Left lung (tissue), 10 donors: ENCODE measurements around the gene CELSR3. TPM values are rescaled to one million over a fixed set of nuclear protein-coding genes. Genes with fewer than 3 reads are reported as not detected.

Experiments
- ATAC-seq: fragments of 200-7000 bp; cut with Tn5 transposase; one replicate; pipeline ENCODE4 v1.9.1; 2020; ENCODE audit warnings: moderate library complexity
- DNase-seq, 4 donors: peaks; one replicate each; pipeline ENCODE4 v3.0.0-alpha.2; 2013 to 2020
- H3K27ac ChIP-seq, 2 donors: fragments of 200-600 bp; sonication (generic) in 1 of 2; one replicate each; pipeline versions ENCODE4 v1.5.0 to v1.8.0; 2020 to 2021
- H3K27me3 ChIP-seq, 2 donors: fragments of 200-600 bp; sonication (generic) in 1 of 2; one replicate each; pipeline versions ENCODE4 v1.5.0 to v1.8.0; 2020 to 2021
- H3K36me3 ChIP-seq, 2 donors: fragments of 200-600 bp; sonication (generic) in 1 of 2; one replicate each; pipeline versions ENCODE4 v1.5.0 to v1.8.0; 2020 to 2021
- H3K4me1 ChIP-seq, 2 donors: fragments of 200-600 bp; one replicate each; pipeline ENCODE4 v1.8.0; 2021
- H3K4me3 ChIP-seq, 2 donors: fragments of 200-600 bp; sonication (generic) in 1 of 2; one replicate each; pipeline versions ENCODE4 v1.5.0 to v1.8.0; 2020 to 2021; ENCODE audit warnings: mild to moderate bottlenecking in 1 of 2
- H3K9me3 ChIP-seq, 2 donors: fragments of 200-600 bp; sonication (generic) in 1 of 2; one replicate each; pipeline versions ENCODE4 v1.5.0 to v1.8.0; 2020 to 2021
- CTCF ChIP-seq, 2 donors: fragments of 200-600 bp; sonication (generic) in 1 of 2; IDR thresholded peaks; one replicate each; pipeline versions ENCODE4 v1.5.0 to v1.8.0; 2021; ENCODE audit warnings: antibody characterized with exemption in 2 of 2
- intact Hi-C, 2 donors: fragments of 100-400 bp; cut with DNase I; formaldehyde crosslinking; loops; one replicate each; pipeline versions ENCODE4 v1.11.2 to v1.14.2; 2022
- microRNA-seq, 2 donors: library from miRNA; unstranded; fragments of <30 nt; microRNA quantifications; one replicate each; pipeline ENCODE4, GENCODE V29; 2019
- polyA plus RNA-seq, 6 donors: library from polyadenylated mRNA; unstranded; fragments of 120-200 nt; gene quantifications; one replicate each; pipeline ENCODE4 v1.2.1, GENCODE V29; 2013; ENCODE audit not compliant: insufficient read length in 6 of 6
- total RNA-seq, 2 donors: library from RNA; stranded (reverse); fragmentation: NEBNext Ultra II Directional; extraction: Animal tissue kit (Norgen Biotek cat#: 25700); gene quantifications; one replicate each; pipeline ENCODE4 v1.2.1, GENCODE V29; 2021
- donor health status: DM: no; HTN: yes; CAD: no.
- donor health status: DM: no; HTN: no; CAD: no.

CELSR3 gene
- total and polyA plus RNA-seq, 8 donors = 0.79 to 1.7 (median 0.94) TPM

- no peak for TF ChIP-seq CTCF (IDR thresholded peaks at IDR 0.05)
- Histone ChIP-seq H3K4me3 (no peak overlapping the region), H3K36me3 (no peaks in the 10 kb centered on the region), H3K4me1 (no peaks in the 10 kb centered on the region), H3K27me3 (peaks cover 0 to 49% of the 10 kb centered on the region in 2 donors), H3K27ac (no peak overlapping the region), H3K9me3 (no peaks in the 10 kb centered on the region)
- no peak for DNase-seq
- no peak for ATAC-seq
- intact Hi-C loops = no loop called here
Observed at GRCh38 chr3:48588230-48588629, 74.5 kb downstream of the CELSR3 start.

GRCh38 chr3:48587686-48588085, 75.0 kb downstream of the CELSR3 start:
- ATAC-seq (no peak), DNase-seq (no peak)
- Histone ChIP-seq H3K4me1 (no peaks in the 10 kb centered on the region), H3K27me3 (peaks cover 0 to 43% of the 10 kb centered on the region in 2 donors), H3K27ac (no peak overlapping the region), H3K36me3 (no peaks in the 10 kb centered on the region), H3K4me3 (no peak overlapping the region), H3K9me3 (no peaks in the 10 kb centered on the region)
- TF ChIP-seq CTCF (IDR thresholded peaks at IDR 0.05) = no peak
- intact Hi-C loops = no loop called here

Small RNAs within 50 kb of the gene (microRNA-seq; reads per million reads assigned to microRNA genes)
- gene MIR4793 = 0 reads per million in 2 donors

Other genes starting within 250 kb of the CELSR3 start
- gene PLXNB1, start 232.8 kb downstream of the CELSR3 start, total RNA-seq = 100 to 1,000 TPM in 1 of 2 donors, 10 to 100 TPM in 1; 65.0 to 128 TPM
- gene PLXNB1, start 232.8 kb downstream of the CELSR3 start, polyA plus RNA-seq = 100 to 1,000 TPM in 4 of 6 donors, 10 to 100 TPM in 2; 89.0 to 161 (median 109) TPM
- gene CCDC51, start 222.8 kb downstream of the CELSR3 start, total RNA-seq = 10 to 100 TPM; 13.4 to 14.7 TPM
- 10 to 100 TPM; 13.5 to 16.2 (median 15.1) TPM for gene CCDC51, start 222.8 kb downstream of the CELSR3 start, polyA plus RNA-seq
- gene TMA7, start 222.6 kb downstream of the CELSR3 start, total RNA-seq = 100 to 1,000 TPM; 174 to 211 TPM
- gene TMA7, start 222.6 kb downstream of the CELSR3 start, polyA plus RNA-seq = 100 to 1,000 TPM; 214 to 288 (median 258) TPM
- 1 to 10 TPM; 7.4 to 9.9 TPM for gene ATRIP, start 216.1 kb downstream of the CELSR3 start, total RNA-seq
- 10 to 100 TPM; 10.4 to 14.4 (median 12.6) TPM for gene ATRIP, start 216.1 kb downstream of the CELSR3 start, polyA plus RNA-seq
- gene SHISA5, start 158.7 kb downstream of the CELSR3 start, total RNA-seq = 100 to 1,000 TPM; 179 to 206 TPM
- gene SHISA5, start 158.7 kb downstream of the CELSR3 start, polyA plus RNA-seq = 100 to 1,000 TPM in 4 of 6 donors, 10 to 100 TPM in 2; 99.2 to 117 (median 112) TPM
- 10 to 100 TPM in 1 of 2 donors, 1 to 10 TPM in 1; 7.8 to 16.1 TPM for gene PFKFB4, start 106.1 kb downstream of the CELSR3 start, total RNA-seq
- 10 to 100 TPM in 2 of 6 donors, 1 to 10 TPM in 4; 6.5 to 18.8 (median 7.6) TPM for gene PFKFB4, start 106.1 kb downstream of the CELSR3 start, polyA plus RNA-seq
- under 1 TPM in 1 of 2 donors, not detected in 1; 0.37 TPM for gene UCN2, start 99.1 kb downstream of the CELSR3 start, total RNA-seq
- gene UCN2, start 99.1 kb downstream of the CELSR3 start, polyA plus RNA-seq = under 1 TPM in 5 of 6 donors, not detected in 1; 0.11 to 0.24 (median 0.18) TPM
- gene COL7A1, start 67.6 kb downstream of the CELSR3 start, total RNA-seq = 1 to 10 TPM; 7.2 to 9.2 TPM
- gene COL7A1, start 67.6 kb downstream of the CELSR3 start, polyA plus RNA-seq = 10 to 100 TPM in 2 of 6 donors, 1 to 10 TPM in 4; 8.5 to 13.2 (median 9.6) TPM
- gene UQCRC1, start 53.2 kb downstream of the CELSR3 start, total RNA-seq = 100 to 1,000 TPM; 148 to 203 TPM
- gene UQCRC1, start 53.2 kb downstream of the CELSR3 start, polyA plus RNA-seq = 100 to 1,000 TPM; 153 to 174 (median 166) TPM
- not detected for gene TMEM89, start 41.1 kb downstream of the CELSR3 start, total RNA-seq
- not detected for gene TMEM89, start 41.1 kb downstream of the CELSR3 start, polyA plus RNA-seq
- 10 to 100 TPM; 32.0 to 34.9 TPM for gene SLC26A6, start 27.4 kb downstream of the CELSR3 start, total RNA-seq
- 10 to 100 TPM; 14.0 to 21.8 (median 15.3) TPM for gene SLC26A6, start 27.4 kb downstream of the CELSR3 start, polyA plus RNA-seq
- 10 to 100 TPM; 15.6 to 16.0 TPM for gene NCKIPSD, start 23.0 kb upstream of the CELSR3 start, total RNA-seq
- 10 to 100 TPM; 13.4 to 20.5 (median 17.4) TPM for gene NCKIPSD, start 23.0 kb upstream of the CELSR3 start, polyA plus RNA-seq
- 10 to 100 TPM; 58.6 to 74.5 TPM for gene IP6K2, start 54.3 kb upstream of the CELSR3 start, total RNA-seq
- 100 to 1,000 TPM; 188 to 231 (median 215) TPM for gene IP6K2, start 54.3 kb upstream of the CELSR3 start, polyA plus RNA-seq
- 10 to 100 TPM; 50.2 to 58.1 TPM for gene PRKAR2A, start 185.0 kb upstream of the CELSR3 start, total RNA-seq
- 10 to 100 TPM; 29.4 to 40.8 (median 33.9) TPM for gene PRKAR2A, start 185.0 kb upstream of the CELSR3 start, polyA plus RNA-seq
- gene SLC25A20, start 236.0 kb upstream of the CELSR3 start, total RNA-seq = 10 to 100 TPM; 15.5 to 24.7 TPM
- 10 to 100 TPM; 12.2 to 14.4 (median 13.5) TPM for gene SLC25A20, start 236.0 kb upstream of the CELSR3 start, polyA plus RNA-seq